Cardiac muscle cell (in vitro differentiated cells and primary cell): Measurements from ENCODE around the gene PROCA1. TPM values are rescaled to one million over a fixed set of nuclear protein-coding genes. Genes with fewer than 3 reads are reported as not detected.
"Not testable (repeated sequence)": the region's sequence is repeated elsewhere in the genome, so short reads cannot be mapped to it uniquely, and the experiment has no call there.

Experiments
- DNase-seq, 2 donors: peaks; one replicate each; pipeline versions ENCODE4 v3.0.0 to v3.0.0-alpha.2; 2010 to 2017; ENCODE audit warnings: low read depth in 1 of 2, low spot score in 1 of 2
- H3K27ac ChIP-seq: fragments of 200-600 bp; sonication (generic); 2 replicates; pipeline ENCODE4 v1.5.1; 2016
- H3K27me3 ChIP-seq: fragments of 200-600 bp; sonication (generic); 2 replicates; pipeline ENCODE4 v1.6.0; 2016; ENCODE audit warnings: control low read depth
- H3K36me3 ChIP-seq: fragments of 200-600 bp; sonication (generic); 2 replicates; pipeline ENCODE4 v1.5.1; 2016; ENCODE audit warnings: control low read depth
- H3K4me1 ChIP-seq: fragments of 200-600 bp; sonication (generic); 2 replicates; pipeline ENCODE4 v1.8.1; 2017; ENCODE audit warnings: low read depth, mild to moderate bottlenecking, mixed run types
- H3K4me3 ChIP-seq: fragments of 200-600 bp; sonication (generic); 2 replicates; pipeline ENCODE4 v1.5.1; 2016; ENCODE audit warnings: mild to moderate bottlenecking
- H3K9me3 ChIP-seq: fragments of 200-600 bp; sonication (generic); 2 replicates; pipeline ENCODE4 v1.5.1; 2017; ENCODE audit warnings: low read depth, mild to moderate bottlenecking, control low read depth
- polyA plus RNA-seq: library from polyadenylated mRNA; unstranded; fragments of >200 nt; fragmentation: Nextera tagmentation; extraction: Ambion mirVana; gene quantifications from 2 replicates; pipeline ENCODE4 v1.2.1, GENCODE V29; 2016
- total RNA-seq: library from RNA; depleted of rRNA; stranded (reverse); fragments of >200 nt; gene quantifications from 2 replicates; pipeline ENCODE4 v1.2.3, GENCODE V29; 2016
- TF ChIP-seq, protein P1 (sequence below): IDR thresholded peaks from 2 replicates; pipeline ENCODE4 v1.5.1; 2012; ENCODE audit warnings: low read depth, mild to moderate bottlenecking, low read length

Gene PROCA1
- total and polyA plus RNA-seq, 2 experiments from 2014 or later = 7.8 to 44.8 TPM

DNA sequence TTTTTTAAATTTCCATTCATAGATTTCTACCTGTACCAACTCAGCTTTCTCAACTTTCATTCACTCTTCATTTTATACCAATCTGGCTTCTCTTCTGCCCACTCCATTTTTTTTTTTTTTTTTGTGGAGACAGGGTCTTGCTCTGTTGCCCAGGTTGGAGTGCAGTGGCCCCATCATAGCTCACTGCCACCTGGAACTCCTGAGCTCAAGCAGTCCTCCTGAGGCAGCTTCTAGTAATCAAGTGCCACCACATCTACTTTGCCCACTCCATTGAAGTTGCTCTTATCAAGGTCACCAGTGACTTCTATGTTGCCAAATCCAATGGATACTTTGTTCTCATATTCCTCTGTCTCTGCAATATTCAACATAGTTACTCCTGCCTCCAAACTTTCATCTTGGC is 48.0 kb downstream of the PROCA1 start:
- DNase-seq = no peak
- TF ChIP-seq, protein P1, sequence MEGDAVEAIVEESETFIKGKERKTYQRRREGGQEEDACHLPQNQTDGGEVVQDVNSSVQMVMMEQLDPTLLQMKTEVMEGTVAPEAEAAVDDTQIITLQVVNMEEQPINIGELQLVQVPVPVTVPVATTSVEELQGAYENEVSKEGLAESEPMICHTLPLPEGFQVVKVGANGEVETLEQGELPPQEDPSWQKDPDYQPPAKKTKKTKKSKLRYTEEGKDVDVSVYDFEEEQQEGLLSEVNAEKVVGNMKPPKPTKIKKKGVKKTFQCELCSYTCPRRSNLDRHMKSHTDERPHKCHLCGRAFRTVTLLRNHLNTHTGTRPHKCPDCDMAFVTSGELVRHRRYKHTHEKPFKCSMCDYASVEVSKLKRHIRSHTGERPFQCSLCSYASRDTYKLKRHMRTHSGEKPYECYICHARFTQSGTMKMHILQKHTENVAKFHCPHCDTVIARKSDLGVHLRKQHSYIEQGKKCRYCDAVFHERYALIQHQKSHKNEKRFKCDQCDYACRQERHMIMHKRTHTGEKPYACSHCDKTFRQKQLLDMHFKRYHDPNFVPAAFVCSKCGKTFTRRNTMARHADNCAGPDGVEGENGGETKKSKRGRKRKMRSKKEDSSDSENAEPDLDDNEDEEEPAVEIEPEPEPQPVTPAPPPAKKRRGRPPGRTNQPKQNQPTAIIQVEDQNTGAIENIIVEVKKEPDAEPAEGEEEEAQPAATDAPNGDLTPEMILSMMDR = no peak

DNA sequence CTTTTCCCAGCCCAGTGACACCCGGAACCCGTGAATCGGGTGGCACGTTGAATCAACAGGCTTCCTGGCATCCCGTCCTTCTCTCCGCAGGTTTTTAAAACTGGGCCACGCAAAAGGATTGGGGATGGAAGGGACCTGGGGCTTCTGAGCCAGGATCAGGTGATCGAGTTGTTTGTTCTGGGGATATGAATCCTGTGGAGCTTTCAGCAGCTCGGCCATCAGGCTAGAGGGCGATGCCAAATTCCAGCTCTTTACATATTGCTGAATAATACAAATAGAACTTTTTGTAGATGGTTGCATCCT is 49.2 kb downstream of the PROCA1 start:
- Histone ChIP-seq H3K36me3 (peaks cover 7% of the 10 kb centered on the region), H3K27ac (peak overlapping the region; percentile 98), H3K27me3 (no peaks in the 10 kb centered on the region), H3K9me3 (no peaks in the 10 kb centered on the region), H3K4me1 (peaks cover 14% of the 10 kb centered on the region), H3K4me3 (peak overlapping the region; percentile 73)
- DNase-seq = no peak
- TF ChIP-seq, protein P1 = no peak

More for the DNA sequence above, 48.0 kb downstream of the PROCA1 start:
- no peak overlapping the region for H3K4me3 ChIP-seq
- H3K27me3 ChIP-seq = no peaks in the 10 kb centered on the region
- H3K36me3 ChIP-seq = peaks cover 13% of the 10 kb centered on the region
- H3K9me3 ChIP-seq = no peaks in the 10 kb centered on the region
- peaks cover 14% of the 10 kb centered on the region for H3K4me1 ChIP-seq
- H3K27ac ChIP-seq = no peak overlapping the region

DNA sequence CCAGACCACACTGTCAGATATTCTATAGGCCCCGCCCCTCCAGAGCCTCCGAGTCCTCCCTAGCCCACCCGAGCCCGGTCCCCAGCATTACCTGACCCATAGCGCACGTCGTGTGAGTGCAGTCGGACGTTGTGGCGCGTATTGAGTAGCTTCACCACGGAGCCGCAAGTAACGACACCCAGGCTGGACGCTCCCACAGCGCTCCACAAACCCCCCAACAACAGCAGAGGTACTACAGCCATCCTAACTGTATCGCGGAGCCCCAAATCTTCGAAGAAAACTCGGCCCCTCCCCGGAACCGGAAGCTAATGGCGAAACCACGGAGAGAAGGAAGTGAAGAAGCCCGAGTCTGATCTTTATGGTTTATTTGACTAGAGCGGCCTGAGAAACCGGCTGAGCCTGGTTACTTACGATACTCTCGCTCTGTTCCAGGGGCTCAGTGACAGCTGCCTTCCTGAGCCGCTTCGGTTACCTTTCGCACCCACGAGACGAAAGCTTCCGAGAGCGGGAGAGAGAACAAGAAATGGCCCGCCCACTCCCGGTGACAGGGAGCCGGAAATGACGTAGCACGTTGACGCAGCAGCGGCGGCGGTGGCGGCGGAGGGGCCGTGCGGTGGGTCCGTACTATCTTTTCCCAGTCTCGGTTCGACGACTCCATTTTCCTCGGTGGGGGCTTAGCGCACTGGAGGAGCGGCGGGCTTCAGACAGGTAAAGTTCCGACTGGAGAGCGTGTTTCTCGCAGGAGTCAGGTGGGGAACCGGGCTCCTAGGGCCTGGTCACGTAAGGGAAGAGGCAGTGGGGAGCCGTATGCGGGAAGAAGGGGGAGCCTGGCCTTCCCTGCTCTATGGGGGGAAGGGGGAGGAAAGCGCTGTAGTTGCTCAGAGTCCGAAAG is 49.8 kb downstream of the PROCA1 start, which contains the start of the genes SDF2 and SUPT6H:
Gene SDF2, minus strand, starts transcription at position 272 of the 892 bp plus-strand sequence. Its CDS starts 30 bp downstream, at position 242.
Gene SUPT6H, plus strand, starts transcription at position 571 of the 892 bp plus-strand sequence. CDS start 11,197 bp downstream, outside the sequence.
- H3K27ac ChIP-seq = peak within 1 kb of the TSS; percentile 98
- H3K27me3 ChIP-seq = no peaks in the 10 kb centered on the region
- H3K36me3 ChIP-seq = peaks cover 7% of the 10 kb centered on the region
- H3K4me1 ChIP-seq = peaks cover 14% of the 10 kb centered on the region
- H3K9me3 ChIP-seq = no peaks in the 10 kb centered on the region
- H3K4me3 ChIP-seq = peak within 1 kb of the TSS; percentile 73
- DNase-seq = peak; percentile 88 to 93
- TF ChIP-seq, protein P1 = no peak

DNA sequence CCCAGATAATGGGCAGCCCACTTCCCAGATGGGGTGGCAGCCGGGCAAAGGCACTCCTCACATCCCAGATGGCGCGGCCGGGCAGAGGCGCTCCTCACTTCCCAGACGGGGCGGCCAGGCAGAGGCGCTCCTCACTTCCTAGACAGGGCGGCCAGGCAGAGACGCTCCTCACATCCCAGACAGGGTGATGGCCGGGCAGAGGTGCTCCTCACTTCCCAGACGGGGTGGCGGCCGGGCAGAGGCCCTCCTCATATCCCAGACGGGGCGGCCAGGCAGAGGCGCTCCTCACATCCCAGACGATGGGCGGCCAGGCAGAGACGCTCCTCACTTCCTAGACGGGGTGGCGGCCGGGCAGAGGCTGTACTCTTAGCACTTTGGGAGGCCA is 52.2 kb downstream of the PROCA1 start:
- not testable (repeated sequence) for H3K9me3 ChIP-seq, H3K27ac ChIP-seq, H3K27me3 ChIP-seq, DNase-seq, H3K4me3 ChIP-seq, H3K36me3 ChIP-seq
- H3K4me1 ChIP-seq = peaks cover 14% of the 10 kb centered on the region

DNA sequence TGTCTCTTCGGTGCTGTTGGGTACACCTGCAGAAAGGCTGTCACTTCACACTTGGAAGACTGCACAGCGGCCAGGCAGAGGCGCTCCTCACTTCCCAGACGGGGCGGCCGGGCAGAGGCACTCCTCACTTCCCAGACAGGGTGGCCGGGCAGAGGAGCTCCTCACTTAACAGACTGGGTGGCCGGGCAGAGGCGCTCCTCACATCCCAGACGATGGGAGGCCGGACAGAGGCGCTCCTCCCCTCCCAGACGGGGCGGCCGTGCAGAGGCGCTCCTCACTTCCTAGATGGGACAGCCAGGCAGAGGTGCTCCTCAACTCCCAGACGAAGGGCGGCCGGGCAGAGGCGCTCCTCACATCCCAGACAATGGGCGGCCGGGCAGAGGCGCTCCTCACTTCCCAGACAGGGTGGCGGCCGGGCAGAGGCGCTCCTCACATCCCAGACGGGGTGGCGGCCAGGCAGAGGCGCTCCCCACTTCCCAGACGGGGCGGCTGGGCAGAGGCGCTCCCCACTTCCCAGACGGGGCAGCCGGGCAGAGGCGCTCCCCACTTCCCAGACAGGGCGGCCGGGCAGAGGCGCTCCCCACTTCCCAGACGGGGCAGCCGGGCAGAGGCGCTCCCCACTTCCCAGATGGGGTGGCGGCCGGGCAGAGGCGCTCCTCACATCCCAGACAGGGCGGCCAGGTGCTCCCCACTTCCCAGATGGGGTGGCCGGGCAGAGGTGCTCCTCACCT is 52.8 kb downstream of the PROCA1 start:
- H3K4me1 ChIP-seq = peaks cover 14% of the 10 kb centered on the region
- DNase-seq, H3K9me3 ChIP-seq, H3K27me3 ChIP-seq, H3K4me3 ChIP-seq, H3K36me3 ChIP-seq, H3K27ac ChIP-seq: not testable (repeated sequence)

DNA sequence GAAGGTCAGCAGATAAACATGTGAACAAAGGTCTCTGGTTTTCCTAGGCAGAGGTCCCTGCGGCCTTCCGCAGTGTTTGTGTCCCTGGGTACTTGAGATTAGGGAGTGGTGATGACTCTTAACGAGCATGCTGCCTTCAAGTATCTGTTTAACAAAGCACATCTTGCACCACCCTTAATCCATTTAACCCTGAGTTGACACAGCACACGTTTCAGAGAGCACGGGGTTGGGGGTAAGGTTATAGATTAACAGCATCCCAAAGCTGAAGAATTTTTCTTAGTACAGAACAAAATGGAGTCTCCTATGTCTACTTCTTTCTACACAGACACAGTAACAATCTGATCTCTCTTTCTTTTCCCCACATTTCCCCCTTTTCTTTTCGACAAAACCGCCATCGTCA is 53.3 kb downstream of the PROCA1 start:
- not testable (repeated sequence) for H3K27me3 ChIP-seq, H3K9me3 ChIP-seq, H3K36me3 ChIP-seq, H3K4me3 ChIP-seq, DNase-seq, H3K27ac ChIP-seq
- H3K4me1 ChIP-seq = peaks cover 11% of the 10 kb centered on the region

DNA sequence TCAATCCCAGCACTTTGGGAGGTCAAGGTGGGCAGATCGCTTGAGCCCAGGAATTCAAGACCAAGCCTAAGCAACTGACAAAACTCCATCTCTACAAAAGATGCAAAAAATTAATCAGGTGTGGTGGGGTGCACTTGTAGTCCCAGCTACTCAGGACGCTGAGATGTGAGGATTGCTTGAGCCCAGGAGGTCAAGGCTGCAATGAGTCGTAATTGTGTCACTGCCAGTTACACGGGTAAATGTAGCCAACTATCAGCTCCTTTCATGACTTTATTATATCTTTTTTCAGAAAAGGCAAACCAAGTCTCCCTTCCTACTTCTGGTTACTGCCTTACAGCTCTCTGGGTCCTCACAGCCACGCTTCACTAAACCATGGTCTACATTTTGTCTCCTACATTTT is 53.9 kb downstream of the PROCA1 start:
- Histone ChIP-seq H3K9me3 (no peaks in the 10 kb centered on the region), H3K36me3 (peaks cover 4% of the 10 kb centered on the region), H3K27me3 (no peaks in the 10 kb centered on the region), H3K4me3 (no peak overlapping the region), H3K4me1 (peaks cover 6% of the 10 kb centered on the region), H3K27ac (no peak overlapping the region)
- TF ChIP-seq, protein P1 = no peak
- DNase-seq = no peak
